Tibial nerve (tissue), 4 donors: ENCODE results near the gene INPP5A. TPM values are rescaled to one million over a fixed set of nuclear protein-coding genes. Genes with fewer than 3 reads are reported as not detected.

Experiments
- DNase-seq, 2 donors: peaks; one replicate each; pipeline ENCODE4 v3.0.0-alpha.2; 2019; ENCODE audit warnings: low spot score in 2 of 2
- H3K27ac ChIP-seq, 4 donors: fragments of 200-600 bp; sonication (generic) in 3 of 4; one replicate each; pipeline ENCODE4 v1.5.1; 2017 to 2019; ENCODE audit warnings: mild to moderate bottlenecking in 1 of 4
- H3K27me3 ChIP-seq, 2 donors: fragments of 200-600 bp; sonication (generic) in 1 of 2; one replicate each; pipeline versions ENCODE4 v1.5.1 to v1.6.0; 2017 to 2019
- H3K36me3 ChIP-seq, 3 donors: fragments of 200-600 bp; sonication (generic); one replicate each; pipeline ENCODE4 v1.5.1; 2018 to 2019
- H3K4me1 ChIP-seq, 4 donors: fragments of 200-600 bp; sonication (generic) in 3 of 4; one replicate each; pipeline ENCODE4 v1.5.1; 2017 to 2019
- H3K4me3 ChIP-seq, 4 donors: fragments of 200-600 bp; sonication (generic) in 3 of 4; one replicate each; pipeline ENCODE4 v1.5.1; 2017 to 2019; ENCODE audit warnings: mild to moderate bottlenecking in 1 of 4, moderate library complexity in 1 of 4
- H3K9me3 ChIP-seq, 4 donors: fragments of 200-600 bp; sonication (generic) in 3 of 4; one replicate each; pipeline ENCODE4 v1.5.1; 2017 to 2019
- EP300 ChIP-seq, 2 donors: sonication (generic); formaldehyde crosslinking; IDR thresholded peaks; one replicate each; pipeline ENCODE4 v1.6.1; 2017; ENCODE audit warnings: antibody characterized with exemption in 2 of 2, mild to moderate bottlenecking in 1 of 2
- POLR2A ChIP-seq, 2 donors: fragments of 450-650 bp; IDR thresholded peaks; one replicate each; pipeline ENCODE4 v1.6.1; 2017; ENCODE audit warnings: antibody characterized with exemption in 2 of 2, mild to moderate bottlenecking in 2 of 2, moderate library complexity in 2 of 2
- WGBS, 2 donors: methylation state at CpG; one replicate each; pipeline ENCODE4 v1.1.5; 2018; 5-methylcytosine and 5-hydroxymethylcytosine counted together
- total RNA-seq, 4 donors: library from RNA; depleted of rRNA; stranded (reverse); fragments of >200 nt; gene quantifications; one replicate each; pipeline ENCODE4 v1.1.0, GENCODE V29; 2016
- TF ChIP-seq, protein P1 (sequence below), 5 experiments: fragments of 200-600 bp in 3 of 5; fragments of 450-650 bp in 2 of 5; sonication (generic) in 3 of 5; IDR thresholded peaks; one replicate each; pipeline ENCODE4 v1.5.1; 2016 to 2019; ENCODE audit warnings: antibody characterized with exemption in 5 of 5, mild to moderate bottlenecking in 3 of 5, moderate library complexity in 2 of 5

INPP5A gene
- total RNA-seq, 4 donors from 2014 or later, result 73.8 to 101 (median 86.2) TPM

DNA sequence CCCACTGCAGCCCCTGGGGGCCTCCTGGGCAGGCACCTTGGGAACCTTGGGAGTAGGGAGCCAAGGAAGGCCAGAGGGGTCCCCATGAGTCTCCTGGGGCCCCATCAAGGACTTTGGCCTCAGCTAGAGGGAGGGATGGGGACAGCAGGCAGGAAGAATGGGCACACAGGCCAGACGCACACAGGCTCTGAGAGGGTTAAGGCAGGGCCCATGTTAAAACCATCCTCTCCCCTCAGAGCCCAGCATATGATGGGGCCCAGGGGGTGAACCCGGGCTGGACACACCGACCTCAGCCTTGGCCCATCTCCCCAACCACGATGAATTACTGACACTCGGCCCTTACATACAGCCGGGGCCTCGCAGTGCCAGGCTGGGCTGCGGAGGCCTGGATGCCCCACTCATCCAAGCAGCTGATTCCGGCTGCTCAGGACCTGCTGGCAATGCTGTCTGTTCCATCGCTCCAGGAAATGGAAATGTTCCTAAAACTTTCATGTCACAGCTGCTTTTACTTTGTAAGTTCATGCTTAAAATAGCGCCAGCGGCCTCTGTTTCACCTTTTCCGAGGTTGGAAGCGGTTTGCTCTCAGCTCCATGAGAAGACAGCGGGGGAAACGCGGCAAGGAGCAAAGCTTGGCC is 17.3 kb upstream of the INPP5A start:
- WGBS, 2 donors, result 38 to 43% methylated on average over 11 to 16 of the region's 17 CpGs
- DNase-seq, result peak in 1 of 2 donors; percentile 51
- H3K4me3 ChIP-seq, result no peak overlapping the region

DNA sequence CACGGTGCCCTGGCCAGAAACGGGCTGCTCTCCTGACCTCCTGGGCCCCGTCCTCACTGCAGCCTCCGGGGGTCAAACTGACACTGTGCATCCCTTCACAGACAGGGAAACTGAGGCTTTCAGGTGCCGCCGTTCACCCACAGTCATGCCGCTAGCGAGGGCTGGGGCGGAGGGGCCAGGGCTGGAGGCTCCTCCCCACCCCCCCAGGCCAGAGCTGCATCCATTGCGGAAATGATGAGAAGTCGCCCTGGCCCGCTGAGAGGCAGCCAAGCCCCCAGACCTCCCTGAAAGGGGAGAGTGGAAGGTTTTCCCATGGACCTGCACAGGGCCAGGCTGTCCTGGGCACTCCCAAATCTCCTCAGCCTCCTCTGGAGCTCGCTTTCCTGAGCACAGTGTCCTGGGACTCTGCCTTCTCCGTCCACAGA is 16.5 kb upstream of the INPP5A start:
- Histone ChIP-seq H3K9me3 (no peaks in the 10 kb centered on the region), H3K36me3 (no peaks in the 10 kb centered on the region), H3K4me1 (peaks cover 0 to 57% (median 46%) of the 10 kb centered on the region in 4 donors), H3K27ac (peak overlapping the region; percentile 21 to 92 (median 70)), H3K4me3 (no peak overlapping the region), H3K27me3 (no peaks in the 10 kb centered on the region)
- 68 to 71% methylated on average over 13 to 14 of the region's 14 CpGs for WGBS, 2 donors
- no peak for TF ChIP-seq POLR2A (IDR thresholded peaks at IDR 0.05)
- TF ChIP-seq, protein P1, sequence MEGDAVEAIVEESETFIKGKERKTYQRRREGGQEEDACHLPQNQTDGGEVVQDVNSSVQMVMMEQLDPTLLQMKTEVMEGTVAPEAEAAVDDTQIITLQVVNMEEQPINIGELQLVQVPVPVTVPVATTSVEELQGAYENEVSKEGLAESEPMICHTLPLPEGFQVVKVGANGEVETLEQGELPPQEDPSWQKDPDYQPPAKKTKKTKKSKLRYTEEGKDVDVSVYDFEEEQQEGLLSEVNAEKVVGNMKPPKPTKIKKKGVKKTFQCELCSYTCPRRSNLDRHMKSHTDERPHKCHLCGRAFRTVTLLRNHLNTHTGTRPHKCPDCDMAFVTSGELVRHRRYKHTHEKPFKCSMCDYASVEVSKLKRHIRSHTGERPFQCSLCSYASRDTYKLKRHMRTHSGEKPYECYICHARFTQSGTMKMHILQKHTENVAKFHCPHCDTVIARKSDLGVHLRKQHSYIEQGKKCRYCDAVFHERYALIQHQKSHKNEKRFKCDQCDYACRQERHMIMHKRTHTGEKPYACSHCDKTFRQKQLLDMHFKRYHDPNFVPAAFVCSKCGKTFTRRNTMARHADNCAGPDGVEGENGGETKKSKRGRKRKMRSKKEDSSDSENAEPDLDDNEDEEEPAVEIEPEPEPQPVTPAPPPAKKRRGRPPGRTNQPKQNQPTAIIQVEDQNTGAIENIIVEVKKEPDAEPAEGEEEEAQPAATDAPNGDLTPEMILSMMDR (IDR thresholded peaks at IDR 0.05), result no peak
- no peak for DNase-seq

More for the DNA sequence above, 17.3 kb upstream of the INPP5A start:
- Histone ChIP-seq H3K9me3 (no peaks in the 10 kb centered on the region), H3K36me3 (no peaks in the 10 kb centered on the region), H3K27ac (peak overlapping the region; percentile 50 to 92 (median 84)), H3K4me1 (peaks cover 0 to 65% (median 53%) of the 10 kb centered on the region in 4 donors), H3K27me3 (no peaks in the 10 kb centered on the region)
- TF ChIP-seq EP300 (IDR thresholded peaks at IDR 0.05), result peak in 1 of 2 donors; percentile 53
- no peak for TF ChIP-seq POLR2A (IDR thresholded peaks at IDR 0.05)

DNA sequence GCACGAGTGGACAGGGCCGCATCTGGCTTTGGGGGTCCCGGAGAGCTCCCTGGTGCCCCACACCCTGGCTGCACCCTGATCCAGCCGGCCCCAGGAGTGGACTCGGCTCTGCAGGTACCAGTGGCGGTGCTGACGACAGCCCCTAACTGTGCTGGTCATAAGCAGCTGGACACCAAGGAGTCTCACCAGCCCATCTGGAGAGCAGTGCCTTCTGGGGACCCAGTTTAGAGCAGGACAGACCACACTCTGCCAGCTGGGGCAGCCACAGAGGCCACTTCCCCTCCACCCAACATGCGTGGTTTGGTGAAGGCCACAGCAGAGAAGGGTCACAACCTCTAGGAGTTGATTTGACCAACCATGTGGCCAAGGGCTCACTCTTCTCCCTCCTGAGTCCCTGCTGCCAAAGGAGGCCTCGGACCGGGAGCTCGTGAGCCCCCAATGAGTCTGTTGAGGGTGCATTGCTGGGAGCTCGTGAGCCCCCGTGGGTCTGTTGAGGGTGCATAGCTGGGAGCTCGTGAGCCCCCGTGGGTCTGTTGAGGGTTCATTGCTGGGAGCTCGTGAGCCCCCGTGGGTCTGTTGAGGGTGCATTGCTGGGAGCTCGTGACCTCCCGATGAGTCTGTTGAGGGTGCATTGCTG is 16.0 kb upstream of the INPP5A start:
- no peak for DNase-seq
- no peaks in the 10 kb centered on the region for H3K36me3 ChIP-seq
- peaks cover 0 to 52% (median 41%) of the 10 kb centered on the region in 4 donors for H3K4me1 ChIP-seq
- peak overlapping the region in 1 of 4 donors; percentile 50 for H3K27ac ChIP-seq
- 86 to 90% methylated on average over 12 to 18 of the region's 19 CpGs for WGBS, 2 donors
- no peaks in the 10 kb centered on the region for H3K27me3 ChIP-seq
- H3K4me3 ChIP-seq, result no peak overlapping the region
- H3K9me3 ChIP-seq, result no peaks in the 10 kb centered on the region
- TF ChIP-seq POLR2A (IDR thresholded peaks at IDR 0.05), result no peak
- TF ChIP-seq EP300 (IDR thresholded peaks at IDR 0.05), result no peak
- TF ChIP-seq, protein P1 (IDR thresholded peaks at IDR 0.05), result no peak

DNA sequence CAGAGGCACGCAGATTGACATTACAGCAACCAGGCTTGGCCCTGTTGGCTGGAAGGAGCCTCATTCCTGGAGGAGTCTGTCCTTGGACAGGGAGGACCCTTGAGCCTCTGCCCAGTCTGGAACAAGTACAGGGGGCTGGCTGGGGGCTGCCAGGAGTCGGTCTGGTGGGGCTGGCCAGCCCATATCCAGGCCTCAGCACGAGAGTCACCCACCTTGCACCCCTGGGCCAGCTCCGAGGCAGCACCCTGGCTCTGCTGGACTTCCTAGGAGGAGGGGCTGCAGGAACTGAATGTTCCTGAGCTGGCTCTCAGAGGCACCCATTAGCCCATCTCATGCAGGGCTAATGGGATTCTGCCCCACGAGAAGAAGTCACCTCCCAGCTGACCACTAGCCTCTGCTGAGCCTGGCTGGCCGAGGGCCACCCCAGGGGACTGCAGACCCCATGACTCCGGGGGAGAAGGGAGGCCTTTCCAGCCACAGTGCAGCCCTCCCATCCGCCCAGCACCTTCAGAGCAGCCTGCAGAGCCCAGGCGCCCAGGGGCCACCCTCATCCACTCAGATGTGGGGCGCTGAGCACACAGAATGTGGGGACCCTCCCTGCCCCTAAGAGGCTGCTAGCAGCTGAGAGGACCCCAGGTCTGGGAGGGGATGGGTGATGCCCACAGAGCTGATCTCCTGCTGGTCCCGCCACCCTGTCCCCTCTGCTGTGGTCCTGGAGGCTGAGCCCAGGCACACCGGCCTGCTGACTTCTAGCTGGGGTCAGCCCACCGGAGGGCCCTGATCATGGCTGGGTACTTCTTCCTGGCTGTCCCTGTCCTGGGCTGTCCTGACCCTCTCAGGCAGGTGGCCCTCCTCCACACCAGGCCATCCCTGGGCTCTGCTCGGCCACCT is 14.8 kb upstream of the INPP5A start:
- TF ChIP-seq, protein P1 (IDR thresholded peaks at IDR 0.05), result no peak
- no peak for TF ChIP-seq POLR2A (IDR thresholded peaks at IDR 0.05)
- H3K4me3 ChIP-seq, result no peak overlapping the region
- no peak for DNase-seq
- no peaks in the 10 kb centered on the region for H3K27me3 ChIP-seq
- WGBS, 2 donors, result 89 to 100% methylated on average over 7 to 10 of the region's 14 CpGs
- no peaks in the 10 kb centered on the region for H3K36me3 ChIP-seq
- no peak overlapping the region for H3K27ac ChIP-seq
- H3K4me1 ChIP-seq, result peaks cover 0 to 43% (median 29%) of the 10 kb centered on the region in 4 donors
- no peaks in the 10 kb centered on the region for H3K9me3 ChIP-seq

DNA sequence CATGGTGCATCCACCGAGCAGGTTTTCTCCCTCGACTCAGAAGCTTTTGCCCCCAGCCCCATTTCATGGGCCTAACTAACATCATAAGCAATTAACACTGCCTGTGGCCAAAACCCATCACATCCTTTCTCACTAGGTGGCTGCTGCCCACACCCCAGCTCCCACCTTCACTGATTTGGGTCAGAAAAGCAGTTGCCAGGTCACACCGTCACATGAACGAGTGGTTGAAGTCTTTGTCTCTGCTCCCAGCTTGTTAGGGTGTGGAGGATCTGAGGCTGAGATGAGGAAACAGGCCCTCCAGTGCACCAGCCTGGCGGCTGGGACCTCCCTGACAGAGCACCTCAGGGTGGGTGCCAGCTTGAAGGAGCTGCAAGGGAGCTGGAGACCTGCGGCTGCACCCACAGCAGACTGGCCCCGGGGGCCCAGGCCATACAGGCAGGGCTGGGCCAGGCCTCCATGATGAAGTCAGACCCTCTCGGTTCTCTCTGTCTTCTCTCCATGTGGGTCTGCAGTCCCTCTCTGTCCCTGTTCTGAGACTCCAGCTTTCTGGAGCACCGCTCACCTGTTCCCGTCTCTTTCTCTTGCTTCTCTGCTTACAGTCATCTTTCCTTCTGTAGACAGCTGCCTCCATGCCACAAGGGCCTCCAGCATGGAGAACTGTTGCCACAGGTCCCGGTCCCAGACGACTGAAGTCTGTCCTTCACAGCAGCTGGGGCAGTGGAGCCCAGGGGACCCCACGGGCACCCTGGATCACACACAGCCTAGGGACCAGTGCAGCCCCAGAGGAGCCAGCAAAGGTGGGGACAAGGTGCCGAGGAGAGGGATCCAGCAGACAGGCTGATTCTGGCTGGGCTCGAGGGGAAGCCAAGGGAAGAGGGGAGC is 13.8 kb upstream of the INPP5A start:
- TF ChIP-seq POLR2A (IDR thresholded peaks at IDR 0.05) (no peak), EP300 (IDR thresholded peaks at IDR 0.05) (no peak)
- TF ChIP-seq, protein P1 (IDR thresholded peaks at IDR 0.05), result no peak
- DNase-seq, result no peak
- no peak overlapping the region for H3K27ac ChIP-seq
- no peaks in the 10 kb centered on the region for H3K36me3 ChIP-seq
- no peaks in the 10 kb centered on the region for H3K9me3 ChIP-seq
- H3K4me1 ChIP-seq, result peaks cover 0 to 37% (median 19%) of the 10 kb centered on the region in 4 donors
- WGBS, 2 donors, result 90 to 92% methylated on average over 15 of the region's 15 CpGs
- no peak overlapping the region for H3K4me3 ChIP-seq
- H3K27me3 ChIP-seq, result no peaks in the 10 kb centered on the region
